Measurements from ENCODE around the gene TFDP2. TPM values are rescaled to one million over a fixed set of nuclear protein-coding genes. Genes with fewer than 3 reads are reported as not detected.

TFDP2 gene
- total RNA-seq, 2 donors from 2014 or later, result 102 to 128 TPM

DNA sequence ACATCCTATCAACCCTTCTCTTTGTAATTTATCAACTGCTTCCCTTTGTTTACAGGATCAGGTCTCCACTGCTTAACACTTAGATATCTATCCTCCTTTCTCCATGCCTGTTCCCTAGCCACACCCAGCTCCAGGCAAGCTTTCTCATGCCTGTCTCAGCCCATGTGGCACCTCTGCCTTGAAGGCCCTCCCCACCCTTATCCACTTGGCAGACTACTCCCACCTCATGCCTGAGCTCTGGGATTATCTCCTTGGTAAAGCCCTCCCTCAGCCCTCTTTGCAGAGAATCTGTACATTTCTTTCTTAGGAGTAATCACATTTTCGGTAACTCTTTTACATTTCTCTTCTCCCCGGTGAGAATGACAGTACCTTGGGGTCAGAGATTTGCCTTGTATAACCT lies 176.9 kb downstream of the TFDP2 start:
- H3K27ac ChIP-seq, result no peak overlapping the region
- H3K9me3 ChIP-seq, result no peaks in the 10 kb centered on the region
- intact Hi-C loops (cut with DNase I), result no loop called here
- H3K36me3 ChIP-seq, result no peaks in the 10 kb centered on the region
- TF ChIP-seq POLR2AphosphoS5 (IDR thresholded peaks at IDR 0.05) (no peak), POLR2A (IDR thresholded peaks at IDR 0.05) (no peak)
- TF ChIP-seq, protein P1, sequence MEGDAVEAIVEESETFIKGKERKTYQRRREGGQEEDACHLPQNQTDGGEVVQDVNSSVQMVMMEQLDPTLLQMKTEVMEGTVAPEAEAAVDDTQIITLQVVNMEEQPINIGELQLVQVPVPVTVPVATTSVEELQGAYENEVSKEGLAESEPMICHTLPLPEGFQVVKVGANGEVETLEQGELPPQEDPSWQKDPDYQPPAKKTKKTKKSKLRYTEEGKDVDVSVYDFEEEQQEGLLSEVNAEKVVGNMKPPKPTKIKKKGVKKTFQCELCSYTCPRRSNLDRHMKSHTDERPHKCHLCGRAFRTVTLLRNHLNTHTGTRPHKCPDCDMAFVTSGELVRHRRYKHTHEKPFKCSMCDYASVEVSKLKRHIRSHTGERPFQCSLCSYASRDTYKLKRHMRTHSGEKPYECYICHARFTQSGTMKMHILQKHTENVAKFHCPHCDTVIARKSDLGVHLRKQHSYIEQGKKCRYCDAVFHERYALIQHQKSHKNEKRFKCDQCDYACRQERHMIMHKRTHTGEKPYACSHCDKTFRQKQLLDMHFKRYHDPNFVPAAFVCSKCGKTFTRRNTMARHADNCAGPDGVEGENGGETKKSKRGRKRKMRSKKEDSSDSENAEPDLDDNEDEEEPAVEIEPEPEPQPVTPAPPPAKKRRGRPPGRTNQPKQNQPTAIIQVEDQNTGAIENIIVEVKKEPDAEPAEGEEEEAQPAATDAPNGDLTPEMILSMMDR (IDR thresholded peaks at IDR 0.05), result no peak
- H3K27me3 ChIP-seq (replicated peaks; ENCODE audit: insufficient read depth), result no peaks in the 10 kb centered on the region
- no peaks in the 10 kb centered on the region for H3K4me1 ChIP-seq (replicated peaks)
- WGBS, result 94% methylated on average over 2 of the region's 2 CpGs
- no peak overlapping the region for H3K4me3 ChIP-seq
- DNase-seq (ENCODE audit: low spot score), result no peak

DNA sequence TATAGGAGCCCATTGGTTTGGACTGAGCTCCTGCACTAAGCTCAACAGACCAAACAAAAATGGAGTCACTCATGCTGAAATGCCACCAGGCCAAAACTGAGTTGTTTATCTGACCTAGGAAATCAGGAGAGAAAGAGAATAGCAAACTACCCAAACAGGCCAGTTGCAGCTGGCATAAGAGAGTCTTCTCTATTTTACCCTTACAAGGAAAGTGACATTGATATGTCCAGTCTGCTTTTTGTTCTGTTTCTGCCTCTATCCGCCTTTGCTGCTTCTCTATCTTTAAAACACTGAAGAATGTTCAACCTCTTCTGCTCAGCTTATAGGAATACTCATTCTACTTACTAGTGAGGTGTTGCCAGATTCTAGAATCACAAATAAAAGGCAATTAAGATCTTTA lies 177.8 kb downstream of the TFDP2 start:
- 95% methylated on average over 1 of the region's 1 CpG for WGBS
- Histone ChIP-seq H3K4me3 (no peak overlapping the region), H3K36me3 (no peaks in the 10 kb centered on the region), H3K27ac (no peak overlapping the region), H3K4me1 (replicated peaks) (no peaks in the 10 kb centered on the region), H3K27me3 (replicated peaks; ENCODE audit: insufficient read depth) (no peaks in the 10 kb centered on the region), H3K9me3 (no peaks in the 10 kb centered on the region)
- no peak for TF ChIP-seq POLR2A (IDR thresholded peaks at IDR 0.05)
- TF ChIP-seq, protein P1 (IDR thresholded peaks at IDR 0.05), result no peak
- no peak for TF ChIP-seq POLR2AphosphoS5 (IDR thresholded peaks at IDR 0.05)
- DNase-seq (ENCODE audit: low spot score), result no peak
- intact Hi-C loops (cut with DNase I), result no loop called here

GRCh38 chr3:141969711-141970110 lies 179.6 kb downstream of the TFDP2 start:
- TF ChIP-seq POLR2AphosphoS5 (IDR thresholded peaks at IDR 0.05) (no peak), POLR2A (IDR thresholded peaks at IDR 0.05) (no peak)
- TF ChIP-seq, protein P1 (IDR thresholded peaks at IDR 0.05), result no peak
- Histone ChIP-seq H3K9me3 (no peaks in the 10 kb centered on the region), H3K4me3 (no peak overlapping the region), H3K36me3 (no peaks in the 10 kb centered on the region), H3K27me3 (replicated peaks; ENCODE audit: insufficient read depth) (no peaks in the 10 kb centered on the region), H3K4me1 (replicated peaks) (no peaks in the 10 kb centered on the region), H3K27ac (no peak overlapping the region)
- no peak for DNase-seq (ENCODE audit: low spot score)
- 81% methylated on average over 6 of the region's 6 CpGs for WGBS
- intact Hi-C loops (cut with DNase I), result no loop called here

DNA sequence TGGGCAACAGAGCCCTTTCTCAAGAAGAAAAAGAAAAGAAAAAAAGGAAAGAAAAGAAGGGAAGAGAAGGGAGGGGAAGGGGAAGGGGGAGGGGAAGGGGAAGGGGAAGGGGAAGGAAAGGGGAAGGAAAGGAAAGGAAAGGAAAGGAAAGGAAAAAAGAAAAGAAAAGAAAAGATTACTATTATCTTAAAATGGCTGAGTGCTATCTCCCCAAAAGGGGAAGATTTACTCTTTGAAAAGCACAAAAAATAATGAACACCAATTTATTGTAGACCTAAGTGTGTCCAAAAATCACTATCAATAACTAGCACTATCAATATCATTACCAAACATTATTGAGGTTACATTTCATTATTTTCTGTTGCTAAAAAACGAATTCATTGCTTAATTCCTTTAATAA lies 183.9 kb downstream of the TFDP2 start:
- no peak for TF ChIP-seq POLR2AphosphoS5 (IDR thresholded peaks at IDR 0.05)
- TF ChIP-seq, protein P1 (IDR thresholded peaks at IDR 0.05), result no peak
- no peak for TF ChIP-seq POLR2A (IDR thresholded peaks at IDR 0.05)
- intact Hi-C loops (cut with DNase I), result no loop called here
- WGBS, result 98% methylated on average over 1 of the region's 1 CpG
- H3K9me3 ChIP-seq, result no peaks in the 10 kb centered on the region
- DNase-seq (ENCODE audit: low spot score), result no peak
- H3K36me3 ChIP-seq, result no peaks in the 10 kb centered on the region
- H3K4me1 ChIP-seq (replicated peaks), result no peaks in the 10 kb centered on the region
- H3K27me3 ChIP-seq (replicated peaks; ENCODE audit: insufficient read depth), result no peaks in the 10 kb centered on the region
- no peak overlapping the region for H3K27ac ChIP-seq
- H3K4me3 ChIP-seq, result no peak overlapping the region

DNA sequence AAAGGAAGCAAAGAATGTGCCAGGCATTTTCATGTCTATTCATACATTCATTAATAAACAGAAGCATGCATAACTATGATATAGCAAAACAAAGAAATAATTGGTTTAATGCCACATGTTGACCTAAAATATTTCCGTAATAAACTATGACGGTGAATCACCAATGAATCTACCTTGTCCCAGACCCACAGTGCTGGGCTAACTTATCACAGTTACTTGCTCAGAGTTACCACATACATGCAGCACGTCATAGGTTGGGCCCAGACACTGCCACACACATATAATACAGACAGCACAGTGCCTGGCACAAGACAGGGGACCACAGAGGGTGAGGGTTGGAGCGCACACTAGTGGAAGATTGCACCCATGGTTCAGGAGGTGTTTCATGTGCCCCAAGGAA lies 186.0 kb downstream of the TFDP2 start:
- WGBS, result 90% methylated on average over 4 of the region's 4 CpGs
- DNase-seq (ENCODE audit: low spot score), result no peak
- Histone ChIP-seq H3K9me3 (no peaks in the 10 kb centered on the region), H3K4me1 (replicated peaks) (no peaks in the 10 kb centered on the region), H3K27me3 (replicated peaks; ENCODE audit: insufficient read depth) (no peaks in the 10 kb centered on the region), H3K27ac (no peak overlapping the region), H3K4me3 (no peak overlapping the region), H3K36me3 (no peaks in the 10 kb centered on the region)
- intact Hi-C loops (cut with DNase I), result loop anchor here (5.0 kb wide), 1 partner anchor 319 kb away; no protein-coding TSS in a partner anchor
- no peak for TF ChIP-seq POLR2AphosphoS5 (IDR thresholded peaks at IDR 0.05)
- TF ChIP-seq, protein P1 (IDR thresholded peaks at IDR 0.05), result no peak
- TF ChIP-seq POLR2A (IDR thresholded peaks at IDR 0.05), result no peak
